Spinal cord (tissue), 10 donors: ENCODE measurements around the gene TRMT6. TPM values are rescaled to one million over a fixed set of nuclear protein-coding genes. Genes with fewer than 3 reads are reported as not detected.
A peak's percentile ranks its signal among the peaks of the same experiment; 100 is the strongest.

ENCODE experiments used
- DNase-seq, 6 donors: peaks; one replicate each; pipeline versions ENCODE4 v3.0.0 to v3.0.0-alpha.2; 2013 to 2015; ENCODE audit warnings: low spot score in 6 of 6, low read depth in 4 of 6
- H3K27ac ChIP-seq: one replicate; pipeline ENCODE4 v1.5.1; 2013; ENCODE audit warnings: low read depth, low read length, control low read depth
- H3K27me3 ChIP-seq: one replicate; pipeline ENCODE4 v1.6.1; 2013; ENCODE audit warnings: low read length; ENCODE audit not compliant: control insufficient read depth, insufficient read depth
- H3K36me3 ChIP-seq: one replicate; pipeline ENCODE4 v1.6.1; 2013; ENCODE audit warnings: low read length; ENCODE audit not compliant: control insufficient read depth, insufficient read depth
- H3K4me1 ChIP-seq: one replicate; pipeline ENCODE4 v1.6.1; 2013; ENCODE audit warnings: low read length; ENCODE audit not compliant: control insufficient read depth, insufficient read depth
- H3K4me3 ChIP-seq: one replicate; pipeline ENCODE4 v1.5.1; 2013; ENCODE audit warnings: low read depth, low read length, control low read depth
- H3K9me3 ChIP-seq: one replicate; pipeline ENCODE4 v1.6.1; 2013; ENCODE audit warnings: low read length; ENCODE audit not compliant: control insufficient read depth, insufficient read depth
- WGBS: methylation state at CpG from one replicate; pipeline ENCODE4 v1.1.5; 2013; ENCODE audit warnings: missing lambda C conversion rate; ENCODE audit not compliant: insufficient coverage; 5-methylcytosine and 5-hydroxymethylcytosine counted together
- polyA plus RNA-seq, 2 donors: library from polyadenylated mRNA; unstranded; fragments of 120-200 nt; gene quantifications; one replicate each; pipeline ENCODE4 v1.2.1, GENCODE V29; 2013; ENCODE audit not compliant: insufficient read length in 2 of 2
- total RNA-seq, 2 donors: library from RNA; depleted of rRNA in 1 of 2; stranded (reverse); fragments of 120-200 nt in 1 of 2; fragments of >200 nt in 1 of 2; gene quantifications; one replicate each; pipeline versions ENCODE4 v1.2.3 to v1.2.4, GENCODE V29; 2013 to 2014
- donor health status: healthy.

The TRMT6 gene
- total and polyA plus RNA-seq, 4 donors: 7.2 to 14.8 (median 11.4) TPM

GRCh38 chr20:5979801-5980200, 29.5 kb upstream of the TRMT6 start:
- no peaks in the 10 kb centered on the region for H3K27me3 ChIP-seq
- WGBS: 94% methylated on average over 4 of the region's 4 CpGs
- no peak overlapping the region for H3K27ac ChIP-seq
- no peak overlapping the region for H3K4me3 ChIP-seq
- H3K36me3 ChIP-seq: peaks cover 5% of the 10 kb centered on the region
- DNase-seq: no peak
- no peaks in the 10 kb centered on the region for H3K4me1 ChIP-seq
- H3K9me3 ChIP-seq: no peaks in the 10 kb centered on the region

GRCh38 chr20:5977975-5978374, 27.6 kb upstream of the TRMT6 start:
- Histone ChIP-seq H3K4me3 (no peak overlapping the region), H3K27ac (no peak overlapping the region), H3K9me3 (no peaks in the 10 kb centered on the region), H3K27me3 (no peaks in the 10 kb centered on the region), H3K36me3 (peaks cover 9% of the 10 kb centered on the region), H3K4me1 (no peaks in the 10 kb centered on the region)
- WGBS: no CpG with 5 or more reads among the region's 1 CpG
- DNase-seq: no peak

GRCh38 chr20:5977223-5977622, 26.9 kb upstream of the TRMT6 start:
- no peaks in the 10 kb centered on the region for H3K27me3 ChIP-seq
- no peaks in the 10 kb centered on the region for H3K9me3 ChIP-seq
- DNase-seq: no peak
- no peaks in the 10 kb centered on the region for H3K4me1 ChIP-seq
- H3K4me3 ChIP-seq: no peak overlapping the region
- no peak overlapping the region for H3K27ac ChIP-seq
- H3K36me3 ChIP-seq: peaks cover 9% of the 10 kb centered on the region
- 100% methylated on average over 1 of the region's 2 CpGs for WGBS

- Histone ChIP-seq H3K9me3 (no peaks in the 10 kb centered on the region), H3K4me1 (no peaks in the 10 kb centered on the region), H3K27ac (no peak overlapping the region), H3K27me3 (no peaks in the 10 kb centered on the region), H3K4me3 (no peak overlapping the region), H3K36me3 (peaks cover 9% of the 10 kb centered on the region)
- no CpG with 5 or more reads among the region's 2 CpGs for WGBS
- DNase-seq: no peak
These were observed 25.4 kb upstream of the TRMT6 start for GRCh38 chr20:5975778-5976177.

- peaks cover 9% of the 10 kb centered on the region for H3K36me3 ChIP-seq
- no peaks in the 10 kb centered on the region for H3K27me3 ChIP-seq
- no peak for DNase-seq
- no peak overlapping the region for H3K4me3 ChIP-seq
- H3K9me3 ChIP-seq: no peaks in the 10 kb centered on the region
- WGBS: 100% methylated on average over 1 of the region's 1 CpG
- H3K27ac ChIP-seq: no peak overlapping the region
- H3K4me1 ChIP-seq: no peaks in the 10 kb centered on the region
These were observed 24.2 kb upstream of the TRMT6 start for GRCh38 chr20:5974531-5974930.

- Histone ChIP-seq H3K27me3 (no peaks in the 10 kb centered on the region), H3K36me3 (peaks cover 9% of the 10 kb centered on the region)
These were observed 23.6 kb upstream of the TRMT6 start for GRCh38 chr20:5973971-5974370.

GRCh38 chr20:5973172-5973571, 22.8 kb upstream of the TRMT6 start:
- no peak overlapping the region for H3K4me3 ChIP-seq
- WGBS: no CpG with 5 or more reads among the region's 2 CpGs
- peaks cover 3% of the 10 kb centered on the region for H3K36me3 ChIP-seq
- H3K9me3 ChIP-seq: no peaks in the 10 kb centered on the region
- DNase-seq: no peak
- no peak overlapping the region for H3K27ac ChIP-seq
- no peaks in the 10 kb centered on the region for H3K27me3 ChIP-seq
- H3K4me1 ChIP-seq: peaks cover 3% of the 10 kb centered on the region

More at GRCh38 chr20:5973971-5974370, 23.6 kb upstream of the TRMT6 start:
- Histone ChIP-seq H3K4me1 (peaks cover 3% of the 10 kb centered on the region), H3K9me3 (no peaks in the 10 kb centered on the region), H3K27ac (no peak overlapping the region), H3K4me3 (no peak overlapping the region)
- DNase-seq: peak in 1 of 6 donors; percentile 4
- WGBS: 89% methylated on average over 4 of the region's 4 CpGs

- Histone ChIP-seq H3K27ac (no peak overlapping the region), H3K4me1 (peaks cover 3% of the 10 kb centered on the region), H3K27me3 (no peaks in the 10 kb centered on the region), H3K9me3 (no peaks in the 10 kb centered on the region), H3K4me3 (no peak overlapping the region), H3K36me3 (peaks cover 3% of the 10 kb centered on the region)
- DNase-seq: no peak
These were observed 20.9 kb upstream of the TRMT6 start for GRCh38 chr20:5971203-5971602.

GRCh38 chr20:5970381-5970780, 20.0 kb upstream of the TRMT6 start:
- H3K9me3 ChIP-seq: no peaks in the 10 kb centered on the region
- H3K36me3 ChIP-seq: peaks cover 3% of the 10 kb centered on the region
- no peaks in the 10 kb centered on the region for H3K27me3 ChIP-seq
- peaks cover 3% of the 10 kb centered on the region for H3K4me1 ChIP-seq
- WGBS: 80% methylated on average over 1 of the region's 2 CpGs
- H3K27ac ChIP-seq: no peak overlapping the region
- no peak overlapping the region for H3K4me3 ChIP-seq
- DNase-seq: no peak

GRCh38 chr20:5969940-5970339, 19.6 kb upstream of the TRMT6 start:
- H3K9me3 ChIP-seq: no peaks in the 10 kb centered on the region
- peaks cover 3% of the 10 kb centered on the region for H3K4me1 ChIP-seq
- DNase-seq: no peak
- no peaks in the 10 kb centered on the region for H3K27me3 ChIP-seq
- H3K4me3 ChIP-seq: no peak overlapping the region
- no peak overlapping the region for H3K27ac ChIP-seq
- H3K36me3 ChIP-seq: peaks cover 3% of the 10 kb centered on the region
